ENCODE data around the gene LRRC42.

DNA sequence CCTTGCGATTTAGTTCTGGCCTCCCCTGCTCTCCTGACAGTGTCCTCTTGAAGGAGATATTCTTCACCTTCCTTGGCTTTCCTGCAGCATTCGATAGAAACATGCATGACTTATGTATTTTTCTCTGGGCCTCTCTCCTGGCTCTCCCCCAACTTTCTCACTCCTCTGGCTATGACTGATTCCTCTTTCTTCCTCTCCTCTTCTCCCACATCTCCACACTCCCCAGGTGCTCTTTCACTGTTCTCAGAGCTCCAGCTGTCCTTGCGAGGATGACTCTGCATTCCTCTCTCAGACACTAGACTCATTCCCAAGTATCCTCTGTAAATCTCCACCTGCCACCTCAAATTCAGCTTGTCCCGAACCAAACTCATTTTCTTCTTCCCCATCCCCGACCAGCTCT lies 18.0 kb downstream of the LRRC42 start:
- TF ChIP-seq HDGF (IDR thresholded peaks at IDR 0.05; ENCODE audit: borderline replicate concordance), result no peak
- no peak for TF ChIP-seq PKNOX1 (IDR thresholded peaks at IDR 0.05)
- no peak for TF ChIP-seq FOXK2 (IDR thresholded peaks at IDR 0.05)
- TF ChIP-seq FOXM1 (IDR thresholded peaks at IDR 0.05; ENCODE audit: borderline replicate concordance), result no peak
- TF ChIP-seq ARNT (IDR thresholded peaks at IDR 0.05), result no peak
- no peak for TF ChIP-seq BHLHE40 (IDR thresholded peaks at IDR 0.05; ENCODE audit: borderline replicate concordance)
- no peak for TF ChIP-seq LEF1 (IDR thresholded peaks at IDR 0.05; ENCODE audit: borderline replicate concordance)
- TF ChIP-seq FOXA1 (IDR thresholded peaks at IDR 0.05), result no peak
- TF ChIP-seq ELF4 (IDR thresholded peaks at IDR 0.05), result no peak
- no peak for TF ChIP-seq SP1 (IDR thresholded peaks at IDR 0.05)
